GM12873 (cell line): ENCODE measurements around the gene AADACL3.

Experiments
- CTCF ChIP-seq: IDR thresholded peaks from 2 replicates; pipeline ENCODE4 v1.5.1; 2012; ENCODE audit warnings: low read depth, mild to moderate bottlenecking, moderate library complexity, low read length, control low read depth; ENCODE audit not compliant: insufficient read depth; ENCODE audit errors: missing control alignments

The AADACL3 gene

GRCh38 chr1:12709091-12709491 is 6.8 kb upstream of the AADACL3 start:
- no peak for TF ChIP-seq CTCF

GRCh38 chr1:12709696-12710095 is 6.2 kb upstream of the AADACL3 start:
- no peak for TF ChIP-seq CTCF

GRCh38 chr1:12711536-12711935 is 4.4 kb upstream of the AADACL3 start:
- TF ChIP-seq CTCF, result no peak

- no peak for TF ChIP-seq CTCF
Observed at GRCh38 chr1:12712076-12712475, 3.8 kb upstream of the AADACL3 start.

- TF ChIP-seq CTCF, result no peak
Observed at GRCh38 chr1:12712929-12713328, 3.0 kb upstream of the AADACL3 start.

- no peak for TF ChIP-seq CTCF
Observed at GRCh38 chr1:12714710-12715475, 1.0 kb upstream of the AADACL3 start.

- no peak for TF ChIP-seq CTCF
Observed at GRCh38 chr1:12717301-12717838, 1.5 kb downstream of the AADACL3 start.
